ENCODE data around the gene STOML2.

Gene STOML2

DNA sequence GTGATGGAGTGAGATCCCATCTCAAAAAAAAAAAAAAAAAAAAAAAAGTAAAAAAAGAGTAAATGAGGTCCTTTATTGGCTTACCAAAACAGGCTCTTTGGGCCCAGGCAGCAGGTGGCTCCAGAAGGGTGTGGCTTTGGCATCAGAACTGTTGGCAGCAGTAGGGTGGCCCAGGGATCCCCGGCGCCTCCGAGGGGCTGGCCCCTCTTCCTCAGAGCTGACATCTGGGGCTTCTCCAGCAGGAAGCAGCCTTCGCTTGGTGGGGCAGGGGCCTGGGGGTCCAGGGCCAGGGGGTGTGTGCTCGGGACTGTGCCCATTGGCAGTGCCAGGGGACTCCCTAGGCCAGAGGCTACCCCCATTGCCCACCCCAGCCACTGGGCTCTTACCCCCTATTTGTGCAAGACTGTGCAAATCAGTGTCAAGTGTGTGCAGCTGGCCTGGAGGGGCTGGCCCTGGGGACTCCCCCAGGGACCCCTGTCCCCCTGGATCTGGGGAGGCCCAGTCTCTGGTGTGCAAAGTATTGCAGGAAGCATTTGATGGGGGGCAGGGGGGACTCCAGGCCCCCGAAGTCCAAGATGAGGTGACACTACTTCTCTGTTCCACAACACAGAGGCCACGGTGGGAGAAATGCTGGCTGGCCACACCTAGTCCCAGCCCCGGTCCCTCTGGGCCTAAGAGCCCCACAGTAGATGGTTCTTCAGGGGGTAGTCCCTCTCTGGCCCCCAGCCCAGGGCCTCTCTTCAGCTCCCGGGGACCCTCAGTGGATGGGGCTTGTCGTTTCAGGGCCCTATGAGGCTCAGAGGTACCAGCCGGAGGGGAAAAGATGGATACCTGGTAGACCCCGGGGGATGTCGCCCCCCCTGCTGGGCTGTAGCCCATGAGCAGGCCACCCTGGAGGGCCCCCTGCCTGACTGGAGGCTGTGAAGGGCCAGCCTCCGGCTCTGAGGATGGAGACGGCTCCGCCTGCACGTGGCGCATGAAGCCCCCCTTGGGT lies 4.7 kb upstream of the STOML2 start:
- no peak for DNase-seq (ENCODE audit: low spot score)

DNA sequence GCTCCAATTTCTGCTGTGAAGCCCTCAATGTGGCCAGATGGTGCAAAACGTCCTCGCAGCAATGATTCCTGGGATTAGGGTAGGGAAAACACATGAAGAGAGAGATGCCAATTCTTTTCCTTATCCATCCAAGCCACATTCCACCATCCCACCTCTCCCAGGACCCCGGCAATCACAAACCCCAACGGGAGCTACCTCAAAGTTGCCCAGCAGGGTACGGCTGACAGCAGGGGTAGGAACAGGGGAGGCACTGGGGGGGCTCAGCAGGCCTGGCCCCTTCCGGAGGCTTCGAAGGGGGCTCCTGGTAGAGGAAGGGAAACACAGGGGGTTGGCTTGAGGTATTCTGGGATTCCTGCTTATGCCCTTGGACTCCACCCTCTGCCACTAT lies 3.4 kb upstream of the STOML2 start:
- DNase-seq (ENCODE audit: low spot score): no peak

- DNase-seq (ENCODE audit: low spot score): no peak
Observed at GRCh38 chr9:35105571-35106342, 2.8 kb upstream of the STOML2 start.

GRCh38 chr9:35105126-35105525 lies 2.2 kb upstream of the STOML2 start:
- no peak for DNase-seq (ENCODE audit: low spot score)

GRCh38 chr9:35104586-35104985 lies 1.7 kb upstream of the STOML2 start:
- peak; percentile 47 for DNase-seq (ENCODE audit: low spot score)

- no peak for DNase-seq (ENCODE audit: low spot score)
Observed at GRCh38 chr9:35103660-35104191, 795 bp upstream of the STOML2 start.

GRCh38 chr9:35102465-35102768 lies 514 bp downstream of the STOML2 start:
- DNase-seq (ENCODE audit: low spot score): no peak

GRCh38 chr9:35097573-35097972 lies 5.4 kb downstream of the STOML2 start:
- no peak for DNase-seq (ENCODE audit: low spot score)

DNA sequence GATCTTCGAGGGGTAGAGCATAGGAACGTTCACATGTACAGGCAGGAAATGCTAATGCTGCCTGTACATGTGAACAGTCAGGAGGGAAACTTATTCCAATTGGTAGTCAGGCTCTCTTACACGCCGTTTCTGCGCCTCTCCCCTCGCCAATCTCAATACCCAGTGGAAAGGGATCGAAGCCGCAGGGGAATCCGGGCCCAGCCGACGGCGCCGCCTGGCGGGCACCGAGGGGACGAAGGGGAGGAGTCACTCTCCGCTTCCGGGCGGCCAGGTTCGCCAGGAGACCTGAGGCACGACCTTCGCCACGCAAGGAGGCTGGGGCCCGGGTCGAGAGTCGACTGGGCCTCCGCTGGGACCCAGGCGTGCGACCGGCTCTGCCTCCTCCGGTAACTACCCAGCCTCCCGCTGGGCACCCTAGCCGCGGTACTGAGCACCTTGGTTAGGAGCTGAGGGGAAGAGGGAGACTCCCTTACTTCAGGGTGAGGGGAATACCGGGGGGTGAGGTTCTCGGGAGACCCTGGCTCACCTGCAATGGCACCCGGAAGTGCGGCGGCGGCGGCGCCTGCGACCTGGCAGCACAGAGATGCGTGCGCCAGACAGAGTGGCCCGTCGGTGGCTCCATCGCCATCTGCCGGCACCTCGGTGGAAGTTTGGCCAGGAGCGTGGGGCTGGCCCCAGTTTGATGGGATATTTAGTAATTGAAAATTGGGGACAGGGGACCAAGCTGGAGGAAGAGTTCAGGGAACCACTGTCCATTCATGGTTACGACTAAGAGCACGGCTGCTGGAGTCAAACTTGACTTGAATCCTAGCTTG lies 6.7 kb downstream of the STOML2 start, which contains the start of gene PIGO:
PIGO (minus strand) TSS at position 557 of the 815 bp plus-strand sequence. CDS start 1,026 bp downstream, outside the sequence.
- peak; percentile 83 for DNase-seq (ENCODE audit: low spot score)

DNA sequence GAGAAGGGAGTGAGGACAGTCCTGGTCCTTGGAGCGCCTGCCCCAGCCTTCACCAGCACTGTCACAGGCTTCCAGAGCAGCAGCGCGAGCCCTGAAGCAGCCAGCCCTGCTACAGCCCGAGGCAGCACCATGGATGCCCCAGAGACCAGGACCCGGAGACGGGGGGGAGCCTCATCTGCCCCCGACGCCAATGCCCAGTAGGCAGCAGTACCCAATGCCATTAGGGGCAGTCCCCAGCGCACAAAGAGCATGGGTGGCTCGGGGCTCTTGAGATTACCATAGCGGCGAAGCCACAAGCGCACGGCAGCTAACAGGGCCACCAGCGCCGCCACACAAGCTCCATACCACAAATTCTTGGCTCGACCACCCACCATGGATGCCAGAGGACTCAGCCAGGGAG lies 11.4 kb downstream of the STOML2 start:
- DNase-seq (ENCODE audit: low spot score): no peak

- no peak for DNase-seq (ENCODE audit: low spot score)
Observed at GRCh38 chr9:35089434-35089833, 13.5 kb downstream of the STOML2 start.

GRCh38 chr9:35085078-35085477 lies 17.9 kb downstream of the STOML2 start:
- no peak for DNase-seq (ENCODE audit: low spot score)

DNA sequence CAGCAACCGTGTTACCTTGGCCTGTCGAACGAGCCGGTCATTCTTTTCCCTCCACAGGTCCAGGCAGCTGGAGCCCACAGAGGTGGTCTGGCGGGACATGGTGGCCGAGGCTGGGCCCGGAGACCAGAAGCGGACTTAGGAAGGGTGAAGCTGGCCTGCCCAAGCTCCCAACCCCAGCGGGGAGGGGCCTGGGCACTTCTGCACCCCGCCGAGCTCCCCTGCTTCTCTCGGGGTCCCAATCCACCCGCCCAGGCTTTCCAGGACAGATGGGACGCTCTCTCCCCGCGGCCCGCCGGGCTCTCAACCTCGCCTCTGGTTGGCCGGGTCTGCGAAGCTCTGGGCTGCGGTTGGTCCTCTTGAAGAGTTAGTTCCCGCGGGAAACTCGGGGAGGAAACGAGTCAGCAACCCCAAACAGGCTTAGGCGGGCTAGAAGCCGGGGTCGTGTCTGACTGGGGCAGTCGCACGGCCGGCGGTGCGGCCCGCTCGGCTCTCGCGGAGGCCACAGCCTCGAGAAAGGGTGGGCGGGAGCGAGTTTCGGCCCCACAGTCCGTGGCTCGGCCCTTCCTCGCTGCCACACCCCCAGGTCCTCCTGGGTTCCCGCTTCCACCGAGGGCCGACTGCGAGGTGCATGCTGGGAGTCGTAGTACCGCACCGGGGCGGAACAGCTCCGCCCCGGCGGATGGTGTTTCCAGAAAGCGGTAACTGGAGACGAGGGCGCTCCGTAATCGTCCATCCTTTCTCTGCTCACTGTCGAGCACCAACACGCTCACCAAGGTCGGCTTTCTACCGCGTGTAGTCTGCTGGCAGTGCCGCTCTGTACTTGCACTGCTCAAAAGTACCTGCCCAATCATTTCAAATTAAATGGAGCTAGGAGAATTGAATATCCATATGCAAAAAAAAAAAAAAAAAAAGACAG lies 23.2 kb downstream of the STOML2 start, which contains the start of gene FANCG:
FANCG (minus strand) TSS at position 517 of the 916 bp plus-strand sequence; CDS start at position 99, 418 bp downstream.
- DNase-seq (ENCODE audit: low spot score): peak; percentile 90

DNA sequence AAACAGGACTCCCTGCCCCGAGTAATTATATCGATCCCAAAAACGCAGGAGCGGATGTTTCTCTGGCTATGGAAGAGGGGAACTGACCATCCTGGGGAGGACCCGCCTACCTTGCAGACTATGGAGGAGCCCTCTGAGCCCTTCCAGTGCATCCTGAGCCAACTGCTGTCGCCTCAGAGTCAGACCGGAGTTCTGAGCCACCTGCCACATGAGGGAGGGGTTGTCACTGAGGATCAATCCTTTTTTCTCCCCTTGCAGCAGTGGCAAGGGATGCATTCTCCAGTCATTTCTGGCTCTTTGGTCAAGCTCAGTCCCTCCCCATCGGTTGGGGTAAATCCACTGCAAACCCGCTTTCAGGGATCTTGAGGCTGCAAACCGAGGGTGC lies 23.9 kb downstream of the STOML2 start:
- no peak for DNase-seq (ENCODE audit: low spot score)

DNA sequence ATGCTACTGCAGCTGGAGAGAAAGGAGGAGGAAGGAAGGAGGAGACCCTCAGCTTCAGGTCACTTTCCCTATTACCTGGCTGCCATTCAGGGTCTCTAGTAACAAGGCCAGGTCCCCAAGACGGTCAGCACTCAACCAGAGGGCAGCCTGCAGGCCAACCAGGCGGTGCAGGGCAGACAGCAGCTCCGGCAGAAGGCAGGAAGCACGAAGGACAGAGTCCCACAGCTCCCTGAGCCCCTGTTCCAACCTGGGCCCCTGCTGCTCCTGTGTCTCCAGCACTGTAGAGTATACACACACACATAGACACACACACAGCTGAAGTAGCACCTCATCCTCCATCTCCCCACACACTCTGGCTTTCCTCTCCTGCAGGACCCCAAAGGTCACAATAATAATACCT lies 24.9 kb downstream of the STOML2 start:
- DNase-seq (ENCODE audit: low spot score): no peak

DNA sequence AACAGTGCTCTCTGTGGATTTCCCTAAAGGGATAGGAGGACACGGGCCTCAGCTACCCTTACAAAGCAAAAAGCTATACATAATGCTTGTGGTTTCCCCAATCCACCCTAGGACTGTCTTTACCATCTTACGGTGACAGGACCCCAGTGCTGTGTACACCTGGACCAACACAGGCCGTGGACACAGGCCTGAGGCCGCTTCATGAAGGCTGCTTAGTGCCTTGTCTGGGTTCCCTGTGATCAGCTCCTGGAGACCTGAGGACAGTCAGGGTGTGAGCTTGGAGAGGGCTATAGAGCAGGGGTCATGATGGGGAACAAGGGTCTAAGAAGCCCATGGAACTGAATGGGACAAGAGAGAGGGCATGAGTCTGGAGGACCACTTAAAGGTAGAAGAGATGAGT lies 26.1 kb downstream of the STOML2 start:
- DNase-seq (ENCODE audit: low spot score): no peak

- no peak for DNase-seq (ENCODE audit: low spot score)
Observed at GRCh38 chr9:35075358-35075757, 27.6 kb downstream of the STOML2 start.

DNA sequence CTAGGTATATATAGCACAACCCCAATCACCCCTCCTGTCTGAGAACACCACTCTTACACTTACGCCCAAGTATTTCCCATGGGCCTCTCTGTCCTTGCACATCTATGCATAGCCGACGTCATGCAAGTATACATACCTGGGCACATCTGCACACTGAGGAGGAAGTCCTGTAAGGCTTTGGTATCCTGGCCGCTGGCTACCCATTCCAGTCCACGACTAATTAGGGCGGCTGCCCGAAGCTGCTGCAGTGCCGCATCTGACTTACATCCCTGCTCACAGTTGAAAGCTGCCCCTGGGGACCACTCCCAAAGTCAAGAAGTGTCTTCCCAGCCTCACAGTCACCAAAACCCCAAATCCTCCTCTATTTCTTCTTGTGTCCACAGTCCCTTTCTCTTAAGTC lies 28.1 kb downstream of the STOML2 start:
- DNase-seq (ENCODE audit: low spot score): no peak

GRCh38 chr9:35074141-35074540 lies 28.8 kb downstream of the STOML2 start:
- DNase-seq (ENCODE audit: low spot score): no peak

GRCh38 chr9:35073279-35073612 lies 29.7 kb downstream of the STOML2 start:
- no peak for DNase-seq (ENCODE audit: low spot score)
